Measurements from ENCODE around the gene LRP5.

Gene LRP5

DNA sequence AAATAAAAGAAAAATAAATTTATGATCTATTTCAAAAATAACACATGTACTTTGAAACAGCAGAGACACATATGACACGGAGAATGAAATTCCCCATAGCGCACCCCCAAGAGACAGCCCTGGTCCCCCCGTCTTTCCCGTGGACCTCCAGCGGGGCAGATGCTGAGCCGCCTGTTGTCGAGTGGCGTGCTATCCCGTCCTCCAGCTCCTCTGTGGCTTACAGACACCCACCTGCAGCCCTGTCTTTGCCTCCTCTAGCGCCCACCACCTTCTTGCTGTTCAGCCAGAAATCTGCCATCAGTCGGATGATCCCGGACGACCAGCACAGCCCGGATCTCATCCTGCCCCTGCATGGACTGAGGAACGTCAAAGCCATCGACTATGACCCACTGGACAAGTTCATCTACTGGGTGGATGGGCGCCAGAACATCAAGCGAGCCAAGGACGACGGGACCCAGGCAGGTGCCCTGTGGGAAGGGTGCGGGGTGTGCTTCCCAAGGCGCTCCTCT, 103.7 kb downstream of the LRP5 start:
- DNase-seq = no peak
- Histone ChIP-seq H3K36me3 (peaks cover 62 to 95% (median 79%) of the 10 kb centered on the region in 3 donors), H3K4me1 (no peaks in the 10 kb centered on the region), H3K9me3 (no peaks in the 10 kb centered on the region), H3K27ac (no peak overlapping the region), H3K4me3 (no peak overlapping the region), H3K27me3 (no peaks in the 10 kb centered on the region)
- no peak for TF ChIP-seq CTCF (IDR thresholded peaks at IDR 0.05)
- intact Hi-C loops (cut with DNase I; ENCODE audit: low total_unique reads) = no loop called here

DNA sequence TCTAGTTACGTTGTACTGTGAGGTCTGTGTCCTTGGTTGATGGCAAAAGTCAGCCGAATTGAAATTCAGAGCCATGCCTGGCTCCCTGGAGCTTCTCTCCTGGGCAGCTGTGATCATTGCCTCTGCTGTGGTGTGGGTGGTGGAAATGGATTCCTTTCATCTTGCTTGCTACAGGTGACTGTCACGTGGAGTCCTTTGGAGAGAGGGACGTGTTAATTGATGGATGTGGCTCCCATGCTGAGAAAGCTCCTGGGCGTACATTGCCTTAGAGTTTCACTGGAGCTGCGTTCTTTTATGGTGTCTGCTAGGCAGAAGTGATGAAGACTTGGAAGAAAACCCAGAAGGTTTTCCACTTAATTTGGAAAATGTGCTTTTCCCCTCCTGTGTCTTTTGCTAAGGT, 106.3 kb downstream of the LRP5 start:
- Histone ChIP-seq H3K9me3 (no peaks in the 10 kb centered on the region), H3K27ac (no peak overlapping the region), H3K4me3 (no peak overlapping the region), H3K36me3 (peaks cover 43 to 91% (median 70%) of the 10 kb centered on the region in 3 donors), H3K27me3 (no peaks in the 10 kb centered on the region), H3K4me1 (no peaks in the 10 kb centered on the region)
- no peak for TF ChIP-seq CTCF (IDR thresholded peaks at IDR 0.05)
- no peak for DNase-seq
- intact Hi-C loops (cut with DNase I; ENCODE audit: low total_unique reads) = no loop called here

DNA sequence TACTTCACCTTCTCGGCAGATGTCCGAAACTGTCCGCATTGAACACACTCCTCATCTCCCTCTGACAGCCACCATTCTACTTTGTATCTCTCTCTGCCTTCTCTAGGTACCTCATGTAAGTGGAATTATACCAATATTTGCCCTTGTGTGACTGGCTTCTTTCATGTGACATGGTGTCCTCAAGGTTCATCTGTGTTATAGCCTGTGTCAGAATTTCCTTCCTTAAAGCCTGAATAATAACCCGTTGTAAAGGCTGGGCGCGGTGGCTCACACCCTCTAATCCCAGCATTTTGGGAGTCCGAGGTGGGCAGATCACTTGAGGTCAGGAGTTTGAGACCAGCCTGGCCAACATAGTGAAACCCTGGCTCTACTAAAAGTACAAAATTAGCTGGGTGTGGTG, 107.8 kb downstream of the LRP5 start:
- Histone ChIP-seq H3K9me3 (no peaks in the 10 kb centered on the region), H3K36me3 (peaks cover 43 to 91% (median 70%) of the 10 kb centered on the region in 3 donors), H3K27ac (no peak overlapping the region), H3K4me1 (no peaks in the 10 kb centered on the region), H3K27me3 (no peaks in the 10 kb centered on the region), H3K4me3 (no peak overlapping the region)
- no peak for TF ChIP-seq CTCF (IDR thresholded peaks at IDR 0.05)
- DNase-seq = no peak
- intact Hi-C loops (cut with DNase I; ENCODE audit: low total_unique reads) = no loop called here

- DNase-seq = no peak
- TF ChIP-seq CTCF (IDR thresholded peaks at IDR 0.05) = no peak
- H3K27ac ChIP-seq = no peak overlapping the region
- no peaks in the 10 kb centered on the region for H3K9me3 ChIP-seq
- intact Hi-C loops (cut with DNase I; ENCODE audit: low total_unique reads) = no loop called here
- H3K4me3 ChIP-seq = no peak overlapping the region
- peaks cover 59 to 96% (median 77%) of the 10 kb centered on the region in 3 donors for H3K36me3 ChIP-seq
- H3K4me1 ChIP-seq = no peaks in the 10 kb centered on the region
- H3K27me3 ChIP-seq = no peaks in the 10 kb centered on the region
Observed at GRCh38 chr11:68423481-68423880, 111.1 kb downstream of the LRP5 start.

GRCh38 chr11:68424101-68424632, 111.8 kb downstream of the LRP5 start:
- DNase-seq = no peak
- Histone ChIP-seq H3K9me3 (peaks cover 0 to 4% (median 4%) of the 10 kb centered on the region in 3 donors), H3K36me3 (peaks cover 66 to 96% (median 77%) of the 10 kb centered on the region in 3 donors), H3K27me3 (no peaks in the 10 kb centered on the region), H3K27ac (no peak overlapping the region), H3K4me3 (no peak overlapping the region), H3K4me1 (no peaks in the 10 kb centered on the region)
- intact Hi-C loops (cut with DNase I; ENCODE audit: low total_unique reads) = no loop called here
- TF ChIP-seq CTCF (IDR thresholded peaks at IDR 0.05) = no peak

All from tibial artery (tissue), 4 donors.